Bronchial epithelial cell (primary cell): ENCODE results near the gene KMO. TPM values are rescaled to one million over a fixed set of nuclear protein-coding genes. Genes with fewer than 3 reads are reported as not detected.
A peak's percentile ranks its signal among the peaks of the same experiment; 100 is the strongest.

ENCODE experiments used
- DNase-seq: peaks from one replicate; pipeline ENCODE4 v3.0.0-alpha.2; 2010; ENCODE audit warnings: low read depth
- FAIRE-seq: peaks from 2 replicates; lab custom pipeline; 2011; peaks lifted over from hg19 to GRCh38; lab: Jason Lieb, UNC
- H3K27me3 ChIP-seq: 2 replicates; pipeline ENCODE4 v1.5.1; 2011; ENCODE audit warnings: low read length; ENCODE audit not compliant: control insufficient read depth, insufficient read depth
- H3K36me3 ChIP-seq: 2 replicates; pipeline ENCODE4 v1.5.1; 2011; ENCODE audit warnings: low read length; ENCODE audit not compliant: control insufficient read depth, insufficient read depth
- H3K4me3 ChIP-seq: 2 replicates; pipeline ENCODE4 v1.5.1; 2011; ENCODE audit warnings: mild to moderate bottlenecking, low read depth, low read length, control low read depth
- CTCF ChIP-seq: IDR thresholded peaks from 2 replicates; pipeline ENCODE4 v1.5.1; 2011; ENCODE audit warnings: mild to moderate bottlenecking, moderate library complexity, low read length, control low read depth, inconsistent platforms; ENCODE audit not compliant: insufficient read depth, severe bottlenecking
- total RNA-seq: library from RNA; depleted of rRNA; stranded (reverse); fragments of >200 nt; gene quantifications from 2 replicates; pipeline ENCODE4 v1.2.1, GENCODE V29; 2014

The KMO gene
- total RNA-seq, 1 donor from 2014 or later = not detected

- TF ChIP-seq CTCF = peak; percentile 34
- Histone ChIP-seq H3K4me3 (no peak overlapping the region), H3K36me3 (peaks cover 7% of the 10 kb centered on the region), H3K27me3 (no peaks in the 10 kb centered on the region)
- FAIRE-seq = no peak
- DNase-seq = peak; percentile 44
Measured at GRCh38 chr1:241499910-241500309, 32.3 kb upstream of the KMO start.

- FAIRE-seq (no peak), DNase-seq (no peak)
- no peak for TF ChIP-seq CTCF
- peaks cover 3% of the 10 kb centered on the region for H3K36me3 ChIP-seq
- H3K27me3 ChIP-seq = no peaks in the 10 kb centered on the region
- H3K4me3 ChIP-seq = no peak overlapping the region
Measured at GRCh38 chr1:241503444-241503843, 28.7 kb upstream of the KMO start.

GRCh38 chr1:241507189-241507863, 24.9 kb upstream of the KMO start:
- Histone ChIP-seq H3K4me3 (no peak overlapping the region), H3K27me3 (no peaks in the 10 kb centered on the region), H3K36me3 (peaks cover 7% of the 10 kb centered on the region)
- DNase-seq = no peak
- FAIRE-seq = no peak
- no peak for TF ChIP-seq CTCF

- FAIRE-seq (no peak), DNase-seq (no peak)
- no peak for TF ChIP-seq CTCF
- Histone ChIP-seq H3K27me3 (no peaks in the 10 kb centered on the region), H3K36me3 (peaks cover 6% of the 10 kb centered on the region), H3K4me3 (no peak overlapping the region)
Measured at GRCh38 chr1:241513378-241513777, 18.8 kb upstream of the KMO start.

GRCh38 chr1:241518476-241519307, 13.5 kb upstream of the KMO start:
- TF ChIP-seq CTCF = no peak
- FAIRE-seq (no peak), DNase-seq (peak; percentile 76)
- no peaks in the 10 kb centered on the region for H3K36me3 ChIP-seq
- peak overlapping the region; percentile 94 for H3K4me3 ChIP-seq
- no peaks in the 10 kb centered on the region for H3K27me3 ChIP-seq
